T-helper 1 cell (primary cell): Measurements from ENCODE around the gene PIK3C2A.

Experiments used
- DNase-seq, 5 donors: peaks; one replicate each; pipeline ENCODE4 v3.0.0-alpha.2; 2012 to 2020

PIK3C2A gene

DNA sequence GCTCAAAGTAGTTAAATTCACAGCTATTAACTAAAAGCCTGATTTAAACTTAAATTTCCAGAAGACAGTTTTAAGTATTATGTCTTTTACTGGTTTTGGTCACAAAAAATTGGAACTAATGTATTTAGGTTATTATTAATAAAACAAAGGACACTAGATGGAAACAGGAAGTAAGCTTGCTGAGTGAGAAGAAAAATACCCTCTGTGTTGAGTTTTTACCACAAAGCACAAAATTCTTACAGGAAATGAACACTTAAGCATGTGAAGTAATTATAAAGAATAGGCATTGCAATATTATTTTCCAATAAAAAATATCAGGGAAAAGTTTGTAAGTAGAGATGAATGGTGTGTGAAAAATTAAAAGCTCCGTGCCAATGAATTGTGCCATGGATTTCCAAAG is 46.3 kb downstream of the PIK3C2A start:
- no peak for DNase-seq

DNA sequence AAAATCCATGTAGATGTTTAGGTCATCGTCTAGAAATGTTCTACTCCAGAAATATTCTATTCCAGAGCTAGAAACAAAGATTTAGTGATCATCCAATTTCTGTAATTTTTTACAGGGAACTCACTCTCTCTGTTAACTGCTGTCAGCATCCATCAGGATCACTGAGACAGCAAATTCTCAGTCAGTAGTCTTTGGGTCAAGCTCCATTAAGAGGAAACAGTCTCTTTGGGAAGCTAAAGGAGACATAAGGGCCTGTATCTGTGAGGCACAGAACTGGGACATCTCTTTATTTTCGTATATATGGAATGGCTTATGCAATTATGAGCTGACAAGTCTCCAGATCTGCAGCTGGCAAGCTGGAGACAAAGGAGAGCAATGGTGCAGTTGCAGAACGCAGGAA is 48.3 kb downstream of the PIK3C2A start:
- DNase-seq = no peak
